GM19238 (cell line): Measurements from ENCODE around the gene HTR2C.
"Not testable (repeated sequence)": the region's sequence is repeated elsewhere in the genome, so short reads cannot be mapped to it uniquely, and the experiment has no call there.

ENCODE experiments used
- DNase-seq: peaks from one replicate; pipeline ENCODE4 v3.0.0; 2011; ENCODE audit warnings: low spot score; ENCODE audit not compliant: insufficient read length

HTR2C gene

DNA sequence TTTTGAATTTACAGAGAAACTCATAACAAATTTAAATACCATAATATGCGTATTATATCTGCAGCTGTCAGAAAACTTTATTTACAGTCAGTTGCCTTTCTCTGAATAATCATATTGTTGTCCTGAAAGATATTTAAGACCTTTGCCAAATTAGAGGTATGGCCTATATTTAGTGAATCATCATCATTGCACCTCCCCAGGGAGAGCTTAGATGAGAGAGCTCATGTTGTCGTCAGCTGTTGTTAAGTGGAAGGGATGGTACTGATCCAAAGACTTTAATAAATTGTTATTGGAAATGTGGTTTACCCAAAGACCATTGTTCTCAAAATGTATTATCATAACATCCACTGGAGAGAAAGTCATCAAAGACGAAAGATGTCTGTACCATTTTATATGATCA is 128.6 kb downstream of the HTR2C start:
- no peak for DNase-seq

DNA sequence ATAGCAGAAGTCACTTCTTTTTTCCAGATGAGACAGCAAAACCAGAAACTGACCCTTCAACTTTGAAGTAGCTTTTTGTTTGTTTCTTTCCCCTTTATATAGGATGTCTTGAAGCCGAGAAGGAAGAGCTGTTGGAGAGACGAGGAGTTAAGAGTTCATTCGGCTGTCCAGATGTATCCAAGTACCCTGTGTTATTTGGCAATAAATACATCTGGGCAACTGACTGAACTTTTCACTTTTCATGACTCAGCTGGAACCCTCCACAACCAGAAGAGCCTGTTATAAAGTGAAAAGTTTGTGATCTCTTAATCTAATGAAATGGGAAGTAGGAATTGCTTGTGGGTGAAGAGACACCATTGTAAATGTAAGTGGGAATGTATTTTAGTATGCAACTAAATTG is 131.2 kb downstream of the HTR2C start:
- DNase-seq, result no peak

DNA sequence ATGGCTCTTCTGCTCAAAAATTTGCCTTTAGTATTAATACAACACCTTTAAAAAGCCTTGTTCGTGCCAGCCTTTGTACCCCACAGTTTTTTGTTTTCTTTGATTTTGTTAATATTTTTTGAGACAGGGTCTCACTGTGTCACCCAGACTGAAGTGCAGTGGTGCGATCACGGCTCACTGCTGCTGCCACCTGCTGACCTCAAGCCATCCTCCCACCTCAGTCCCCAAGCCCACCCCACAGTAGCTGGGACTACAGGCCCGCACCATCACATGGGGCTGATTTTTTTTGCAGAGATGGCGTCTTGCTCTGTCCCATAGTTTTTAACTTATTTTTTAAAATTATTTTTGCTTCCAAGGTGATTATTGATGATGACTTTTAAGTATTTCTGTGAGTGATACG is 134.0 kb downstream of the HTR2C start:
- no peak for DNase-seq

DNA sequence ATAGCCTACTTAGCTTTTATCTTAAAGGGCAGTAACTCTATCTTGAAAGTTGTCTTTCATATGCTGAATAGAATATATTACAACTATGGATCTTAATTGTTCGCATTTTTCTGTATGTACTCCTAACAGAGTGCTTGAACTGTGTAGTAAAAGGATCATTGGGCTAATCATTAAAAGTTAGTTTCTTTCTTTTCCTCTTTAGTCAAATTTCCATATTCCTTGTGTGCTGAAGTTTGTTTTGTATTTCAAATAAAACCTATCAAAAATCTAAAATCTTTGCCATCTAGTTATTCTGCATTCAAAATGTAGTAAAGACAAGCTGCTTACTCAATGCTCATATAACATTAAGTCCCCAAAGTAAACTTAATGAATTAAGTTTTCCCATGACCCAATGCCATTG is 182.7 kb downstream of the HTR2C start:
- no peak for DNase-seq

DNA sequence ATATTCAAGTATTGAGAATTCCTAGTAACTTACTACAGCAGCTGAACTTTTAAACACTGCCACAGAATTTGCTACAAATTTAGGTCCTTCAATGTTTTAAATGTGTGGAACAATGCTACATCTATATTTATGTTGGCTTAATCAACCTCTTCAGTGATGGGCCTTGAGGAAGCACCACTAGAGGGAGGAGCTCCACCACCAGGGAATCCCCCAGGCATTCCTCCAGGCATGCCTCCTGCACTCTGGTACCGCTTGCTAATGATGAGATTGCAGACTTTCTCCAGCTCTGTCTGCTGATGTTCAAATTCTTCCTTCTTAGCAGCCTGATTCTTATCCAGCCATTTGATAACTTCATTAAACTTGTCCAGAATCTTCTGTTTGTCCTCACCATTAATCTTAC is 190.8 kb downstream of the HTR2C start:
- DNase-seq, result no peak

DNA sequence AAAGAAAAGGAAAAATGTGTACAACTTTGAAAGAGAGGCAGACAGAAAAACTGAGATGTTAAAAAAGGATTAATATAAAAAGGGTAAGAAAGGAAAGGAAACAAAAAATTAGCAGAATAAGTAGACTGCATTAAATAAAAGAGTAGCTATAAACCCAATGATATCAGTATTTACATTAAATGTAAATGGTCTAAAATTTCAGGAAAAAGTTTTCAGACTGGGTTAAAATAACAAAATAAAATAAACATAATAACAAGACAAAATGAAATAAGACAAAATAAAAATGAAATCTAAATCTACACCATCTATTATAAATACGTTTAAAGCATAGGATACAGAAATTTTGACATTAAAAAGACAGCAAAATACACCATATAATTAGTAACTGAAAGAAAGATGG is 199.0 kb downstream of the HTR2C start:
- no peak for DNase-seq

DNA sequence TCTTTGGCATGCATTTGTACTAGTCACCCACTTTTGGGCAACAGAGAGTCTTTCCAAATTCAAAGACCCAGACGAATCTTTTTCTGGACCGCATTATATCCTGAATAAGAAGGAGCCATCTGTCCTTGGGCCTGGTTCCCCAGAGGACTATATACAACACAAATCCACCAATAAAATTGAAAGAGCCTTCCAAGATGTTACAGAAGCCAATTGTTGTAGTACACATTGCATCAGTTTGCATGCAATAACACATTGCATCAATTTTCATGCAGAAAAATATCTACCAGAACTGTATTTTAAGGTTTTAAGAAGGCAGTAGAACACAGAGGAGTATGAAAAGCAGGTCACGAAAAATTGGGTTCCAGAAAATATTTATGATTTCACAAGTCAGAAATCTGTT is 203.2 kb downstream of the HTR2C start:
- DNase-seq, result no peak

DNA sequence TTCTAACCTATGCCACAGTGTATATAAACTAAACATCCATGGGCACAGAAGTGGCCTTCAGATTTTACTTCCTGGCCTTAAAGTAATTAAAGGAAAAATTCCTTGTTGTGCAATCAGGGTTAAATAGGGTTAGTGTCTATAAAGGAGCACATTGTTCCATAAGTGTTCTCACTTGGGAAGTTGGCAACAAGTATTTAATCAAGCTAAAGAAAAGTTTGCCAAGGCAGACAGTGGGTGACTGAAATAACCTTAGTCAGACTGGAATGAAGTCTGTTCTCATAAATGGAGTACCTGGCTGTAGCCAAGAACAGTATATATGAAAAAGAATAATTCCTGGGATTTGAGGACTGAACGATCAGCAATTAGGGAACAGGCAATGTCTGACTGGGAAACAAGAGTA is 213.6 kb downstream of the HTR2C start:
- no peak for DNase-seq

DNA sequence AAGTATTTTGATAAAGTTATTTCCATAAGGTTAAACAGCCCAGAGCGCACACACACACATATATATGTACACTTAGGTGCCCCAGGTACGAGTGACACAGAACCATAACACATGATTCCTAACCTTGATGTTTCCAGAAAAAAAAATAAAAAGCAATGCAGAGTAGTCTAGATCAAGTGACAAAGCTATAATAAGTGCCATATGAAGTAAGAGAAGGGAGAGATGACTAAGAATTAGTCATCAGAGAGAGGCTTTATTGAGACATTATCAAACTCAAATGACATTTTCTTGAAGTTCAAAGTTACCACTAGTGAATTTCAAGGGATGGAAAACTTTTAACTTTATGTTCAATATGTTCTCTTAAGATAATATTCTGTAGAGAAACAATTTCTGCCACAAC is 215.0 kb downstream of the HTR2C start:
- no peak for DNase-seq

DNA sequence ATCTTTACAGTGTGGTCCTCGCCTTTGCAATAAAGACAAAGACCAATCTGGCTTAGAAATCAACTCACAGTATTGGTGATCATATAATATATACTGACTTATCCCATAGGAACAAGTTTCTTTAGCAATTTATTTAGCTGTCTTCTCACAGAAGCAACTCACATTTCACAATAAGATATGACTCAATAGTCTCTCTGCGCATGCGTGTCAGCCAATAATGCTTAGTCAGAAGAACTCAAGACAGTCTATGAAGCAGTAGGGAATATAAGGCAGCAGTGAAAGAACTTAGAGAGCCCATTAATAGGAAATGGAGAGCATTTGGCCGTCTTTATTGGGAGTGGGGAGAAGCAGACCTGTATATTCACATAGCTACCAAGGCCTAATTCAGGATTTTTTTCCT is 216.8 kb downstream of the HTR2C start:
- no peak for DNase-seq

DNA sequence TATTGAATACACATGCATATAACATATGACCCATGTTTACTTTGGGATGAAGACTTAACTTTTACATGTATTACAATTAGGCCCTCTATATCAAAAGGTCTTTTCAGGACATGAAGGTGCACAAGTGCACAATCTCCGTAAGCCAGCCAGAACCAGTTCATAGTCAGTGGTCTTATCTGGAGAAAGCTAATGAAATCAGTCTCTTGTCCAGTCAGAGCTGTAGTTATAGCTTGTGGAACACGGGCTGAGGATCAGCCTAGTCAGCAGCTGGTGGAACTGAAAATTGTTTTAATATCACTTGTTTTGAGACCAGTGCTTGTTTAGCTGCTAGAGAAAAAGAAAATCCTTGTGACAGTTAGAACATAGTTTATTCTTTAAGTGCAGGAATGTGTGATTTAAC is 235.6 kb downstream of the HTR2C start:
- DNase-seq, result no peak

DNA sequence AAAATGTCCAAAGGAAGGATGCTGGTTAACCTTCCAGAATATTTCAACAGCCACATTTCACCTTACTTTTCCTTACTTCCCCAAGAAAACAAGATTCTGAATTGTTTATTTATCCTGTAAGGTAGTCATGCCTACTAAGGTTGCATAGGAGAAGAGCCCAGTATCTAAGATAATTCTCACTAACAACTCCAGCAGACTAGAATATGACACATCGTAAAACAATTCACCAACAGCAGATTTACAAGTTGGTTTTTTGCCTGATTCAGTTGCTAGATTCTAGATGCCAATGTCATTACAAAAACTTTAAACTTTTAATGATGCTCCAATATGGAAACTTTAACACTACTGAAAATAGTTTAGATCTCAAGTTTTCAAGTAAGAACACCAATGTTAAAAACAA is 257.2 kb downstream of the HTR2C start:
- DNase-seq, result no peak

DNA sequence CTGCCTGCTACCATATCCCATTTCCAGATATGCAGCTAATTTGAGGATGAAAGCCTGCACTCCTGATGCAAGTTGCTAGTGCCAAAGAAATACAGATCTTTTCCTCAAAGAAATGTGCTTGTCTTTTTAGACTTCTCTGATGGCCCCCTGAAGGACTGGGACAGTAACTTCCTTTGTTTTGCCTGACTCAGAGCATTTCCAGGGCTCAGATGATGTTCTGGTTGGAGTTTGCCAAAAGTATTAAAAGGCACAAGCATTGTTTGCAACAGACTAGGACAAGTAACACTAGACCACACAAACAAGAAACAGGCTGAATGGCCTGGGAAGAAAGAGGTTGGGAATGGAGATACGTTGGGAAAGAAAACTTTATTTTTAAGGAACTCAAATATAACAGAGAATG is 258.3 kb downstream of the HTR2C start:
- no peak for DNase-seq

DNA sequence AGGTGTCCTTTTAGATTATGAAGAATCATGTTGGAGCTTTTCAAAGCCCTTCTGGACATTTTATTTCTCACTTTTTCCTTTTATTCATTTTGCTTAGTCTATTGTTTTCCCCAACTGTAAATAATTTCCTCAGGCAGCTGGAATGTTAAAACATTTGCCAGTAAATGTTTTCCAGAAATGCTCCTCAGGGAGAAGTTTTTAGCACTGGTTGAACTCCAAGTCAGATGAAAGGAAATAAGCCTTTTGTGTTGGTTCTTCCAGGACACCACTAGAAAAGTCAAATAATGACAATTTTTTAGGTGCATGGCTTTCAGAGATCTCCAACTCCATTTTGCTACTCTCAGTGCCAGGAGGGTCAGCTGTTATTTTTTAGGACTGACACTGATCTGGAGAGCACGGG is 305.6 kb downstream of the HTR2C start:
- no peak for DNase-seq

DNA sequence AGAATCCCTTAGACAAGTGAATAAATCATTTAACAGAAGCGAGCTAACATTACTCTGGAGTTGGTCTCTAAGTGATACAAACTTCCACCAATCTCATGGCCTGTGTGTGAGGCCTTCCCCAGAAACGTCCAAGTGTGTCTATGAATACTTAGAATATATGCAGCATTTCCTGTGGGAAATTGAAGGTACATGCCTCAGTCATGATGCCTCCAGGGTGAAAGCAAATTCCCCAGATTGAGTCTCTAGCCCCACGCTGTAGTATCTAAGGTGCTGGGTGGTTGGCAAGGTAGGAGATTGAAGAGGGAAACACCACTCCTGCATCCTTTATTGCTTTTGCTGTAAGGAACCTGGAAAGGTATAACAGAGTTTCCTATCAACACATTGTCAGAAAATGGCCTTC is 319.7 kb downstream of the HTR2C start:
- no peak for DNase-seq

DNA sequence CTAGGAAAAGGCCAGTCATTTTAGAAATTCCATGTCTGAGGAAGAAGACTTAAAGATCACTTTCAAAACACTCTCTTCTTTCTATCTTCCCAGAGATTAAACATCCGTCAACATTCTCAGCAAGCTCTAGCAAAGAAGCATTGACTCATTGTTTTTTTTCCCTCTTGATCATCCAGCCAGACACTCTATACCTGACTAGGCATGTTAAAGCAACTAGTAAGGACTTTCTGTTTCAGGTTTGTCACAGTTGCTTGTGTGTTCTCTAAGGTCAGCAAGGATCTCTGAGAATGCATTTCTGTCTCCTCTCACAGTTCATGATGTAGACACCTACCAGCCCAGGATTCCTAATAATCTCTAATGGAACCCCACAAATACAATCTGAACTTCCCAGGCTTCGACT is 321.4 kb downstream of the HTR2C start:
- no peak for DNase-seq

DNA sequence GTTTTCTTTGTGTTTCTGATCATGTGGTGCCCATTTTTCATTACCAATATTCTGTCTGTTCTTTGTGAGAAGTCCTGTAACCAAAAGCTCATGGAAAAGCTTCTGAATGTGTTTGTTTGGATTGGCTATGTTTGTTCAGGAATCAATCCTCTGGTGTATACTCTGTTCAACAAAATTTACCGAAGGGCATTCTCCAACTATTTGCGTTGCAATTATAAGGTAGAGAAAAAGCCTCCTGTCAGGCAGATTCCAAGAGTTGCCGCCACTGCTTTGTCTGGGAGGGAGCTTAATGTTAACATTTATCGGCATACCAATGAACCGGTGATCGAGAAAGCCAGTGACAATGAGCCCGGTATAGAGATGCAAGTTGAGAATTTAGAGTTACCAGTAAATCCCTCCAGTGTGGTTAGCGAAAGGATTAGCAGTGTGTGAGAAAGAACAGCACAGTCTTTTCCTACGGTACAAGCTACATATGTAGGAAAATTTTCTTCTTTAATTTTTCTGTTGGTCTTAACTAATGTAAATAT is 323.2 kb downstream of the HTR2C start:
- no peak for DNase-seq

DNA sequence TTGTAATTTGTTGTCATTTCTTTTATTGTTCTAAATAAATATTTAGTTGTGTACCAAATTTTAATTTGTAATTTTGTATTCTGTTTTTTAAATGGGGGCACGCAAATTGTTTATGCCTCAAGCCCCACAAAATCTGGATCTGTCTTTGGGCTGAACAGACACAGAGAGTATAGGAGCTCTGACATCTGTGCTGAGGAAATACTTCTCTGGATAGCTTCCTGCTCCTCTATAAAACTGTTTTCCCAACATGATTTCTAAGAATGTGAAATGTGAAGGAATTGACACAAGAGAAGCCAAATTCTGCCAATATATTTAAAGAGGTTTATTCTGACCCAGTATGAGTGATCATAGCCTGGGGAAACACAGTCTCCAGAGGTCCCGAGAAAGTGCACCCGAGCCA is 340.5 kb downstream of the HTR2C start:
- no peak for DNase-seq

DNA sequence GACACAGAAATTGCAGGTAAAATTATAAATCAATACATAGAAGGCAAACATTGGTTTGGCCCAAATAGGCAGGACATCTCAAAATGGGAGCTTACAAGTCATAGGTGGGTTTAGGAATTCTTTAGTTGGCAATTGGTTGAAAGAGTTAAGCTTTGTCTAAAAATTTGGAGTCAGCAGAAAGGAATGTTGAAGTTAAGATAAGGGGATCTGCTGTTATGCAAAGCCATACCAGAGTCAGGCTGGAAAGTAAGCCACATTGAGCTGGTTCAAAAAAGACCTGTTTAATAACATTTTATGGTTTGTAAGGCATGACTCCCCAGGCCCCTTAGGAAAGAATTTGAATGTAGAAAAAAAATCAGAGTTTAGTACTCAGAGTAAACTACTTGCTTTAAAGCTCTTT is 341.0 kb downstream of the HTR2C start:
- DNase-seq, result no peak

DNA sequence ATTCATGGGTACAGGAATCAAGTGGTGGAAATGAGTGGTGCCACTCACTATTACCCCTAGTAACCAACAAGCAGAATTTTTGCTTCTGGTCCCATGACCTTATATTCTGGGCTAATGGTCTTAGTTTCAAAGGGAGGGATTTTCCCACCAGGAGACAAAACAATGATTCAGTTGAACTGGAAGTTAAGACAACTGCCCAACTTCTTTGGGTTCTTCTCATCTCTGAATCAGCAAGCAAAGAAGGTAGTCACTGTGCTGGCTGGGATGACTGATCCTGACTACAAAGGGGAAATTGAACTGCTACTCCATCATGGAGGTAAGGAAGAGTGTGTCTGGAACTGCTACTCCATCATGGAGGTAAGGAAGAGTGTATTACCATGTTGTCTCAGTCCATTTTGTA is 346.3 kb downstream of the HTR2C start:
- DNase-seq, result no peak

DNA sequence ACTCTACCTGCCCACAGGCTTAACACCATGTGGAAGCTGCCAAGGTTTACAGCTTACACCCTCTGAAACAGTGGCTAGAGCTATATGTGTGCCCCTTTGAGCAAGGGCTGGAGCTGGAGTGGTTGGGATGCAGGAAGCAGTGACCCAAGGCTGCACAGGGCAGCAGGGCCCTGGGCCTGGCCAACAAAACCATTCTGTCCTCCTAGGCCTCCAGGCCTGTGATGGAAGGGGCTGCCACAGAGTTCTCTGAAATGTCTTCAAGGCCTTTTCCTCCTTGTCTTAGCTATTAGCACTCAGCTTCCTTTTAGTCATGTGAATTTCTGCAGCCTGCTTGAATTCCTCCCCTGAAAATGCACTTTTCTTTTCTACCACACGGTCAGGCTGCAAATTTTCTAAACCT is 348.7 kb downstream of the HTR2C start:
- no peak for DNase-seq

DNA sequence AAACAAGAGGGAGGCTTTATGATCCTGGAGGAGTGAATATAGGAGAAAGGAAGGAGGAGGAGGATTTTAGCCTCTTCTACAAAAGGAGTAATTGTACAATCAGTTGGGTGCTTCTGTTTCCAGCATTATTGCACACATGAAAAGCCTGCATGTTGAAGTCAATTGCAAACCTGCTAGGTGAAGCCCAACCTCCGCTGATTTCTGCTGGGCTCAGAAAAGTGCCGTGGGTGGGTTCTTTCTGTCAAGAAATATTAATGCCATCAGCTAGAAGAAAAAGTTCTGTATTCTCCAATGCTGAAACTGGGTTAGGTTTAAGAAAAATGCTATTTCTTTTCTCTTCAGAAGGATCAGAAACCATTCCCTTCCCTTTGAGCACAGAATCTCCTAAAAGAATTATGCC is 349.4 kb downstream of the HTR2C start:
- DNase-seq, result not testable (repeated sequence)

DNA sequence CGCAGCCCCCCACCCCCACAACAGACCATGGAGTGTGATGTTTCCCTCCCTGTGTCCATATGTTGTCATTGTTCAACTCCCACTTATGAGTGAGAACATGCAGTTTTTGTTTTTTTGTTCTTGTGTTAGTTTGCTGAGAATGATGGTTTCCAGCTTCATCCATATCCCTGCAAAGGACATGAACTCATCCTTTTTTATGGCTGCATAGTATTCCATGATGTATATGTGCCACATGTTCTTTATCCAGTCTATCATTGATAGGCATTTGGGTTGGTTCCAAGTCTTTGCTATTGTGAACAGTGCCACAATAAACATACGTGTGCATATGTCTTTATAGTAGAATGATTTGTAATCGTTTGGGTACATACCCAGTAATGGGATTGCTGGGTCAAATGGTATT is 353.2 kb downstream of the HTR2C start:
- not testable (repeated sequence) for DNase-seq

DNA sequence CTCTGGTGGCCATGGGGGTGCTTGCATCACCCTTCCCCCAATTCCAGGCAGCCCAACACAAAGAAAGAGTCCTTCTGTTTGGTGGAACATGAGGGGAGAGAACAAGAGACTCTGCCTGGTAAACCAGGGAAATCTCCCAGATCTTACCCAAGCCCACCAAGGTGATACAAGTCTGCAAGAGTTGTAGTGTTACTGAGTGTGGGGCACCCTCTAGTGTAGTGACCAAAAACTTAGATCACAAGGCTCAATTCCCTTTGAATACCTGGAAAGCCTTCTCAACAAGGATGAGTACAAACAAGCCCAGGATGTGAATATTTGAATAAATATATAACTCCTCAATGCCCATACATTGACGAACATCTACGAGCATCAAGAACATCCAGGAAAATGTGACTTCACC is 368.8 kb downstream of the HTR2C start:
- DNase-seq, result no peak
